Endometrial microvascular endothelial cells (primary cell): ENCODE measurements around the gene SLF2. TPM values are rescaled to one million over a fixed set of nuclear protein-coding genes. Genes with fewer than 3 reads are reported as not detected.

Experiments used
- in situ Hi-C: cut with HindIII; loops from 2 replicates; pipeline ENCODE4 v1.10.0; 2017; ENCODE audit warnings: low sequenced_read_pairs, low pct_unique_long_range_greater_than_20kb; ENCODE audit errors: inconsistent ontology term
- total RNA-seq: library from RNA; depleted of rRNA; stranded (reverse); fragments of >200 nt; gene quantifications from one replicate; pipeline ENCODE4 v1.2.3, GENCODE V29; 2015; ENCODE audit errors: inconsistent ontology term

Gene SLF2
- total RNA-seq, 1 donor from 2014 or later, result 27.4 TPM

DNA sequence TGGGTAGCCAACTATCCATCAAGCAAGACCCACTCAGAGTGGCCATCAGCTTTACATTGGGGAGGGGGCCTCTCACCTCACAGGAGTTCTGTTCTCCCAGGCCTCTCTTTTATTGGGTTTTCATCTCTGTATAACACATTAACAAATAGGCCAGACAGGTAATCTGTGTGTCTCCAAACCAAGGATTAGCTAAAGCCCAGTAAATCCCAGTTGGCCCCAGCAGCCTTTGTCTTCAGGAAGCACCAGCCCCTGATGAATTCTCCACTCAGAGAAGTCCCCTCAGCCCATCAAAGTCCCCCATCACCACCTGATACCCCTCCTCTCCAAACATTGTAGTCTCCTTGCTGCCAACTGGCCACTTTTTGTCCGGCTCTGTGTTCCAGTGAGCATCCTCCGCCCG, 16.9 kb upstream of the SLF2 start:
- in situ Hi-C loops, result no loop called here

DNA sequence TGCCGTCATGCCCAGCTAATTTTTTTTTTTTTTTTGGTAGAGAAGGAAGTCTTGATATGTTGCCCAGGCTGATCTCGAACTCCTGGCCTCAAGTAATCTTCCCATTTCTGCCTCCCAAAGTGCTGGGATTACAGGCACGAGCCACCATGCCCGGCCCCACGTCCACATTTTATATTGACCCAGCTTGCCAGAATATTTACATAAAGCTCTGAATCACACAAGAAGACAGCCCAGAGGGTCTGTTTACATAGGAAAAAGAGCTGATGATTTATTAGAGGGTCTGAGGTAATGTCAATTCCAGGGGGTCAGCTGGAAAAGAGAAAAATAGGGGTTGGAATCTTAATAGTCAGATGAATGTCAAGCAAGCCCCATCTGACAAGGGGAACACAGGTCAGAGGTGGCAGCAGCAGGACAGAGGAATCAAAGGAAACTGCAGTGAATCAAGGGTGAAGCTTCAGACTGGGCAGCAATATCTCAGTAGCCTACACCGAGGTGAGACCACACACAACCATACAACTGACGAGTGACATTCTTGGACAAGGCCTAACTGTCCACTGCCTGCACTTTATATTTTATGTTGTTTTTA, 15.8 kb upstream of the SLF2 start:
- in situ Hi-C loops, result no loop called here

GRCh38 chr10:100897976-100898375, 14.8 kb upstream of the SLF2 start:
- in situ Hi-C loops, result no loop called here

DNA sequence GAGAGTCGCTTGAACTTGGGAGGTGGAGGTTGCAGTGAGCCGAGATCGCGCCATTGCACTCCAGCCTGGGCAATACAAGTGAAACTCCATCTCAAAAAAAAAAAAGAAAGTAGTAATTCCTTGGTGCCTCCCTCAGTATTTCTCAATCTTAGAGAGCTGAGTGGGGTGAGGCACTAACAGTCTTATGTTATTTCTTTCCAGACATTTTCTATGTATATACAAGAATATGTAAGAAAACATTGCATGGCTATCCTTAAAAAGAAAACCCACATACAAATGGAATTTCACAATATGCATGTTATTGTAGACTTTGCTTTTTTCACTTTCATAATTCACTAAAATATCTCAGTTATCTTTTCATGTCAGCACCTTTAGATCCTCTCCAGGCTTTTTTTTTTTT, 13.6 kb upstream of the SLF2 start:
- in situ Hi-C loops, result no loop called here

GRCh38 chr10:100901051-100901450, 11.7 kb upstream of the SLF2 start:
- in situ Hi-C loops, result no loop called here

DNA sequence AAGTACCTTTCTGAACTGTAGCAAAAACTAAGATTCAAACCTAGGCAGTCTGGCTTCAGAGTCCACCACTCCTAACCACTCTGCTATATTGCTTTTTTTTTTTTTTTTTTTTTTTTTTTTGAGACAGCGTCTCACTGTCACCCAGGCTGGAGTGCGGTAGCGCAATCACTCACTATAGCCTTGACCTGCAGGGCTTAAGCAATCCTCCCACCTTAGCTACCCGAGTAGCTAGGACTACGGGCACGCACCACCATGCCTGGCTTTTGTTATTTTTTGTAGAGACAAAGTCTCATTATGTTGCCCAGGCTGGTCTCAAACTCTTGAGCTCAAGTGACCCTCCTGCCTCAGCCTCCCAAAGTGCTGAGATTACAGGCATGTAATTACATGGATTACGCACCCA, 10.1 kb upstream of the SLF2 start:
- in situ Hi-C loops, result no loop called here

GRCh38 chr10:100904917-100905316, 7.8 kb upstream of the SLF2 start:
- in situ Hi-C loops, result no loop called here

GRCh38 chr10:100907175-100907574, 5.6 kb upstream of the SLF2 start:
- in situ Hi-C loops, result no loop called here

GRCh38 chr10:100907773-100908363, 4.9 kb upstream of the SLF2 start:
- in situ Hi-C loops, result no loop called here

- in situ Hi-C loops, result no loop called here
Measured at GRCh38 chr10:100908378-100908777, 4.4 kb upstream of the SLF2 start.

- in situ Hi-C loops, result no loop called here
Measured at GRCh38 chr10:100909501-100910263, 3.1 kb upstream of the SLF2 start.

- in situ Hi-C loops, result no loop called here
Measured at GRCh38 chr10:100911472-100911871, 1.3 kb upstream of the SLF2 start.

DNA sequence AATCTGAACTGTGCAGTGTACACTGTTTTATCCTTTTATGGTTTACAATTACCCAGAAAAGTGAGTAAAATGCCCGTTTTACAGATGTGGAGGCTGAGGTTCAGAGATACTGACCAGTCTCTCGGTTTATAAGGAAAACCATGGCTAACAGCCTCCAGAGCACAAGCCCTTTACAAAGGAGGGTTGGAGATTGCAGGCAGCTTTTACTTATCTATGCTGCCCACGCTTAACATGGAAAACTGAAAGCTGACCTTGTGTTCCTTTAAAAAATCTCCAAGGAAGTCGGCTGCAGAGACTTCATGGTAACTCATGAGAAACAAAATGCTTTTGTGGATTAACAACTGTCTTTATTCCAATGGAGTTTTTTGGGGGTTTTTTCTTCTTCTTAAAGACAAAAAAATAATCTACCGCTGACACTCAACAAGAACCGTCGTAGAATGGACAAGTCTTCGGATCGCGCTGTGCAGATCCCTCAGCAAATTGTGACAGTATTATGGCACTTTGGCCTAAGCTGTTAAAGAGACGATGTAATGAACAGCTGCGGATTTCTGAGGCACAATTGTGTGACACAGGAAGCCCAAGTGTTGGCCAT, 654 bp upstream of the SLF2 start:
- in situ Hi-C loops, result no loop called here

GRCh38 chr10:100913470-100913865, 705 bp downstream of the SLF2 start:
- in situ Hi-C loops, result no loop called here

DNA sequence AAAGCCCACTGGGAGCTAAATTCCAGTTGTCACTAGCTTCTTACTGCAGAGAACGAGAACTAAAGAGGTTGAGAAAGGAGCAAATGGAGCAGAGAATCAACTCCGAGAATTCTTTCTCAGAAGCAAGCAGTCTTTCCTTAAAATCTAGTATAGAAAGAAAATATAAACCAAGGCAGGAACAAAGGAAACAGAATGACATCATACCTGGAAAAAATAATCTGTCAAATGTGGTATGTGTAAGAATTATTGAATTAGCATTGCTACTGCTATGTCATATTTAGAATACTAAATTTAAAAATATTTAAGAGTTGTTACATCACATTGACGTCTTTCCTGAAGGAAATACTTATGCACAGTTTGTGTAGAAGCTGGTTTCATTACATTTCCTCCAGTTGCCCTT, 4.3 kb downstream of the SLF2 start:
- in situ Hi-C loops, result no loop called here

- in situ Hi-C loops, result no loop called here
Measured at GRCh38 chr10:100923580-100923979, 10.8 kb downstream of the SLF2 start.

- in situ Hi-C loops, result no loop called here
Measured at GRCh38 chr10:100927266-100927665, 14.5 kb downstream of the SLF2 start.

- in situ Hi-C loops, result no loop called here
Measured at GRCh38 chr10:100928039-100928438, 15.3 kb downstream of the SLF2 start.

DNA sequence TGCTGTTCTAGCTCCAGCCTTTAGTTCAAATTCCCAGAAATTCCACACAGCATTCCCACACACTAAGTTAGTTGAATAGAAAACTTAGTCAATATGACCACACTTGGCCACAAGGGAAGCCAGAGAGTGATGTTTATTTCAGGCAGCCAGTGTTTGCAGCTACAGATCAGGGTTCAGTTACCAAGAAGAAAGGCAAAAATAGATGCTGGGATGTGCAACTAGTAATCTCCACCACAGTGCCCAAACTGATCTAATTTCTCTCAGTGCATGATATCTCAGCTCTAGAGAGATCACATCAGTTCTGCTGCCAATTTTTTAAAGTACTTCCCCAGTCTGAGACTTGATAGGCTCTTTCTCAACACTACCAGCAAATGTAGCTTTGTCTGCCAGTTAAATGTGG, 17.6 kb downstream of the SLF2 start:
- in situ Hi-C loops, result no loop called here

DNA sequence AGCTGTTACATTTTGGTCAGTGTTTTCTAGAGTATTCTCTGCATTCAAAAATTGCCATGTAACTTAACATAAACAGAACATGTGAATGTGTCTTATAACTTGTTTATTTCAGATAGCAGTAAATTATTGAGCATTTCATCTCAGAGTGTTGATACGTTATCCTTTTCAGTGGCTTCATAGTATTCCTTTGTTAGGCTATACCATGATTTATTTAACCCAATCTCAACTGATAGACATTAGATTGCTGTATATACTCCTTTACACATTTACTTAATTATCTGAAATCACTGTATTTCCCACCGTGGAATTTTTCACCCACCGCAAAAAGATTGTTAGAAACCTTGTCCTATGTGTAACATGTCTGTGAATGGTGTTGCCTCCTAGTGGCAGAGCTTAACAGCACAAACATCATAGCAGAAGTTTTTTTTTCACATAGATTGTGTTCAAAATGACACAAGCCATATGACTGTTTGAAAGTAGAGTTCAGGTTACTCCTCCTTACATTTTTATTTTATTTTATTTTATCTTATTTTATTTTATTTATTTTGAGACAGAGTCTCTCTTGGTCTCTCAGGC, 21.4 kb downstream of the SLF2 start:
- in situ Hi-C loops, result no loop called here
